ENCODE data around the gene NKAIN4.

The NKAIN4 gene

GRCh38 chr20:63190828-63191227 lies 63.4 kb downstream of the NKAIN4 start:
- no peak overlapping the region for H2AFZ ChIP-seq (ENCODE audit: low read length)
- no peaks in the 10 kb centered on the region for H3K79me2 ChIP-seq (ENCODE audit: low read length)
- no peaks in the 10 kb centered on the region for H3K4me1 ChIP-seq (ENCODE audit: low read length)
- H3K27me3 ChIP-seq (replicated peaks; ENCODE audit: insufficient read depth, low read length): no peaks in the 10 kb centered on the region
- H3K27ac ChIP-seq (ENCODE audit: low read length): no peak overlapping the region
- no peak for DNase-seq
- H3K9ac ChIP-seq (ENCODE audit: low read length): no peak overlapping the region
- peaks cover 3% of the 10 kb centered on the region; the same call in 1 of the 2 replicates for H3K36me3 ChIP-seq (replicated peaks; ENCODE audit: insufficient read depth, low read length)
- no peaks in the 10 kb centered on the region for H3K9me3 ChIP-seq (replicated peaks; ENCODE audit: insufficient read depth, low read length)
- TF ChIP-seq EZH2 (optimal IDR thresholded peaks at IDR 0.05; ENCODE audit: low read depth, low read length): no peak
- TF ChIP-seq, protein P1, sequence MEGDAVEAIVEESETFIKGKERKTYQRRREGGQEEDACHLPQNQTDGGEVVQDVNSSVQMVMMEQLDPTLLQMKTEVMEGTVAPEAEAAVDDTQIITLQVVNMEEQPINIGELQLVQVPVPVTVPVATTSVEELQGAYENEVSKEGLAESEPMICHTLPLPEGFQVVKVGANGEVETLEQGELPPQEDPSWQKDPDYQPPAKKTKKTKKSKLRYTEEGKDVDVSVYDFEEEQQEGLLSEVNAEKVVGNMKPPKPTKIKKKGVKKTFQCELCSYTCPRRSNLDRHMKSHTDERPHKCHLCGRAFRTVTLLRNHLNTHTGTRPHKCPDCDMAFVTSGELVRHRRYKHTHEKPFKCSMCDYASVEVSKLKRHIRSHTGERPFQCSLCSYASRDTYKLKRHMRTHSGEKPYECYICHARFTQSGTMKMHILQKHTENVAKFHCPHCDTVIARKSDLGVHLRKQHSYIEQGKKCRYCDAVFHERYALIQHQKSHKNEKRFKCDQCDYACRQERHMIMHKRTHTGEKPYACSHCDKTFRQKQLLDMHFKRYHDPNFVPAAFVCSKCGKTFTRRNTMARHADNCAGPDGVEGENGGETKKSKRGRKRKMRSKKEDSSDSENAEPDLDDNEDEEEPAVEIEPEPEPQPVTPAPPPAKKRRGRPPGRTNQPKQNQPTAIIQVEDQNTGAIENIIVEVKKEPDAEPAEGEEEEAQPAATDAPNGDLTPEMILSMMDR (IDR thresholded peaks at IDR 0.05; ENCODE audit: low read length): no peak
- no peak for TF ChIP-seq EZH2phosphoT487 (IDR thresholded peaks at IDR 0.05; ENCODE audit: low read length)
- no peak overlapping the region for H3K4me3 ChIP-seq (ENCODE audit: low read length)
- no peaks in the 10 kb centered on the region for H3F3A ChIP-seq (ENCODE audit: insufficient read depth, low read length)
- no peak overlapping the region for H3K4me2 ChIP-seq (ENCODE audit: low read depth, low read length)
- no peaks in the 10 kb centered on the region for H3K9me2 ChIP-seq (replicated peaks; ENCODE audit: insufficient read depth, low read length)
- 0 out of 2 replicates have a peak, but pooled peaks cover 6% of the 10 kb centered on the region for H4K20me1 ChIP-seq (ENCODE audit: insufficient read depth, low read length)
